Progenitor cell of endocrine pancreas (in vitro differentiated cells): Measurements from ENCODE around the gene CLDN4. TPM values are rescaled to one million over a fixed set of nuclear protein-coding genes. Genes with fewer than 3 reads are reported as not detected.

ENCODE experiments used
- DNase-seq: peaks from one replicate; pipeline ENCODE4 v3.0.0; 2021; ENCODE audit warnings: low spot score; ENCODE audit not compliant: unreplicated experiment
- H3K27ac Mint-ChIP-seq: 2 replicates; pipeline ENCODE4 v1.8.0; 2021; ENCODE audit warnings: mild to moderate bottlenecking, moderate library complexity, mixed read lengths
- H3K27me3 Mint-ChIP-seq: 2 replicates; pipeline ENCODE4 v1.8.0; 2021; ENCODE audit warnings: mixed read lengths
- H3K36me3 Mint-ChIP-seq: 2 replicates; pipeline ENCODE4 v1.8.0; 2022; ENCODE audit warnings: mixed read lengths; ENCODE audit not compliant: insufficient read depth
- H3K4me1 Mint-ChIP-seq: 2 replicates; pipeline ENCODE4 v1.8.0; 2021; ENCODE audit warnings: low read depth, mixed read lengths
- H3K4me3 Mint-ChIP-seq: 2 replicates; pipeline ENCODE4 v1.8.0; 2021; ENCODE audit warnings: low read depth, mild to moderate bottlenecking, moderate library complexity, mixed read lengths
- H3K9me3 Mint-ChIP-seq: 2 replicates; pipeline ENCODE4 v1.8.0; 2021; ENCODE audit warnings: low read depth, mixed read lengths
- CTCF ChIP-seq: fragments of 200-600 bp; sonication (generic); IDR thresholded peaks from one replicate; pipeline ENCODE4 v1.5.0; 2021; ENCODE audit warnings: antibody characterized with exemption, mild to moderate bottlenecking; ENCODE audit not compliant: unreplicated experiment
- total RNA-seq: library from RNA; stranded (reverse); gene quantifications from 2 replicates; pipeline ENCODE4 v1.2.1, GENCODE V29; 2021

Gene CLDN4
- total RNA-seq, 1 donor from 2014 or later: 172 TPM

- H3K4me1 Mint-ChIP-seq: peaks cover 8% of the 10 kb centered on the region
- H3K36me3 Mint-ChIP-seq: no peaks in the 10 kb centered on the region
- H3K9me3 Mint-ChIP-seq: no peaks in the 10 kb centered on the region
- H3K27ac Mint-ChIP-seq: no peak overlapping the region
- H3K27me3 Mint-ChIP-seq: peaks cover 16% of the 10 kb centered on the region
- H3K4me3 Mint-ChIP-seq: no peak overlapping the region
- no peak for DNase-seq
- TF ChIP-seq CTCF: no peak
These were observed 46.2 kb downstream of the CLDN4 start for GRCh38 chr7:73876973-73877372.

- peaks cover 8% of the 10 kb centered on the region for H3K4me1 Mint-ChIP-seq
- H3K9me3 Mint-ChIP-seq: no peaks in the 10 kb centered on the region
- peaks cover 25% of the 10 kb centered on the region for H3K27me3 Mint-ChIP-seq
- no peaks in the 10 kb centered on the region for H3K36me3 Mint-ChIP-seq
- TF ChIP-seq CTCF: no peak
- no peak overlapping the region for H3K27ac Mint-ChIP-seq
- DNase-seq: no peak
- H3K4me3 Mint-ChIP-seq: no peak overlapping the region
These were observed 49.3 kb downstream of the CLDN4 start for GRCh38 chr7:73879977-73880681.

- no peaks in the 10 kb centered on the region for H3K36me3 Mint-ChIP-seq
- H3K27ac Mint-ChIP-seq: no peak overlapping the region
- no peak for DNase-seq
- H3K27me3 Mint-ChIP-seq: peaks cover 25% of the 10 kb centered on the region
- no peak for TF ChIP-seq CTCF
- no peak overlapping the region for H3K4me3 Mint-ChIP-seq
- H3K4me1 Mint-ChIP-seq: peaks cover 8% of the 10 kb centered on the region
- no peaks in the 10 kb centered on the region for H3K9me3 Mint-ChIP-seq
These were observed 50.0 kb downstream of the CLDN4 start for GRCh38 chr7:73880755-73881328.

- Mint-ChIP-seq H3K27ac (peak overlapping the region; percentile 11), H3K4me1 (peaks cover 11% of the 10 kb centered on the region), H3K27me3 (peaks cover 27% of the 10 kb centered on the region), H3K36me3 (no peaks in the 10 kb centered on the region), H3K4me3 (no peak overlapping the region), H3K9me3 (no peaks in the 10 kb centered on the region)
- TF ChIP-seq CTCF: no peak
- DNase-seq: no peak
These were observed 50.7 kb downstream of the CLDN4 start for GRCh38 chr7:73881352-73882046.

GRCh38 chr7:73882047-73882402, 51.2 kb downstream of the CLDN4 start:
- Mint-ChIP-seq H3K36me3 (no peaks in the 10 kb centered on the region), H3K9me3 (no peaks in the 10 kb centered on the region), H3K4me3 (no peak overlapping the region), H3K27me3 (peaks cover 29% of the 10 kb centered on the region), H3K27ac (no peak overlapping the region), H3K4me1 (peaks cover 14% of the 10 kb centered on the region)
- TF ChIP-seq CTCF: no peak
- no peak for DNase-seq

Other genes starting within 250 kb of the CLDN4 start
- 47.3 and 48.6 TPM in 2 replicates for gene MLXIPL, start 206.5 kb upstream of the CLDN4 start, total RNA-seq
- 15.0 and 15.6 TPM in 2 replicates for gene VPS37D, start 163.2 kb upstream of the CLDN4 start, total RNA-seq
- gene DNAJC30, start 147.5 kb upstream of the CLDN4 start, total RNA-seq: 10.4 and 11.1 TPM in 2 replicates
- gene BUD23, start 147.4 kb upstream of the CLDN4 start, total RNA-seq: 57.9 and 58.8 TPM in 2 replicates
- 40.9 and 46.6 TPM in 2 replicates for gene STX1A, start 111.3 kb upstream of the CLDN4 start, total RNA-seq
- gene ABHD11, start 92.2 kb upstream of the CLDN4 start, total RNA-seq: 62.9 and 69.7 TPM in 2 replicates
- 49.0 and 49.9 TPM in 2 replicates for gene CLDN3, start 60.7 kb upstream of the CLDN4 start, total RNA-seq
- 13.3 and 13.5 TPM in 2 replicates for gene METTL27, start 11.5 kb downstream of the CLDN4 start, total RNA-seq
- gene TMEM270, start 30.2 kb downstream of the CLDN4 start, total RNA-seq: not detected in 2 replicates
- 0.26 and 0.33 TPM in 2 replicates for gene ELN, start 197.2 kb downstream of the CLDN4 start, total RNA-seq